Fibroblast of mammary gland (primary cell): ENCODE results near the gene RIPOR3.
"Not testable (repeated sequence)": the region's sequence is repeated elsewhere in the genome, so short reads cannot be mapped to it uniquely, and the experiment has no call there.

Source experiments
- DNase-seq: peaks from one replicate; pipeline ENCODE4 v3.0.0-alpha.2; 2010; ENCODE audit warnings: low read depth
- H3K4me3 ChIP-seq: 2 replicates; pipeline ENCODE4 v1.5.1; 2011; ENCODE audit warnings: low read depth, mild to moderate bottlenecking, low read length, moderate library complexity; ENCODE audit not compliant: control insufficient read depth
- TF ChIP-seq, protein P1 (sequence below): conservative IDR thresholded peaks from 2 replicates; pipeline ENCODE4 v1.5.1; 2011; ENCODE audit warnings: low read depth, low read length, inconsistent platforms; ENCODE audit not compliant: control insufficient read depth, insufficient read depth

RIPOR3 gene

DNA sequence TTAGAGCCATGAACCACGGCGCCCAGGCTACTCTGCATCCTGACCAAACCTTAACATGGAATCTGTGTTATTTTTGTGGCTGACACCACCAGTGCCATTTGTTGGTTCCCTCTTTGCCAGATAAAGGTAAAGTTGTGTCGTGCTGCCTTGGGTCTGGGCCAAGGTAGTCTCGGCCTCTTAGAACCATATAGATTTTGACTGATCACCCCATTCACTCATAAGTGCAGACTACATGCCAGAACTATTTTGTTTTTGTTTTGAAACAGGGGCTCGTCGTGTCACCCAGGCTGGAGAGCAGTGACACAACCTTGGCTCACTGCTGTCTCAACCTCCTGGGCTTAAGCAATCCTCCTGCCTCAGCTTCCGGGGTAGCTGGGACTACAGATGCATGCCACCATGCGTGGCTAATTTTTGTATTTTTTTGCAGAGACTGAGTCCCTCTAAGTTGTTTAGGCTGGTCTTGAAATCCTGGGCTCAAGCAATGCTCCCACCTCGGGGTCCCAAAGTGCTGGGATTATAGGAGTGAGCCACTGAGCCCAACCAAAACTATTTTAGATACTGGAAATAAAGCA is 19.2 kb upstream of the RIPOR3 start:
- TF ChIP-seq, protein P1, sequence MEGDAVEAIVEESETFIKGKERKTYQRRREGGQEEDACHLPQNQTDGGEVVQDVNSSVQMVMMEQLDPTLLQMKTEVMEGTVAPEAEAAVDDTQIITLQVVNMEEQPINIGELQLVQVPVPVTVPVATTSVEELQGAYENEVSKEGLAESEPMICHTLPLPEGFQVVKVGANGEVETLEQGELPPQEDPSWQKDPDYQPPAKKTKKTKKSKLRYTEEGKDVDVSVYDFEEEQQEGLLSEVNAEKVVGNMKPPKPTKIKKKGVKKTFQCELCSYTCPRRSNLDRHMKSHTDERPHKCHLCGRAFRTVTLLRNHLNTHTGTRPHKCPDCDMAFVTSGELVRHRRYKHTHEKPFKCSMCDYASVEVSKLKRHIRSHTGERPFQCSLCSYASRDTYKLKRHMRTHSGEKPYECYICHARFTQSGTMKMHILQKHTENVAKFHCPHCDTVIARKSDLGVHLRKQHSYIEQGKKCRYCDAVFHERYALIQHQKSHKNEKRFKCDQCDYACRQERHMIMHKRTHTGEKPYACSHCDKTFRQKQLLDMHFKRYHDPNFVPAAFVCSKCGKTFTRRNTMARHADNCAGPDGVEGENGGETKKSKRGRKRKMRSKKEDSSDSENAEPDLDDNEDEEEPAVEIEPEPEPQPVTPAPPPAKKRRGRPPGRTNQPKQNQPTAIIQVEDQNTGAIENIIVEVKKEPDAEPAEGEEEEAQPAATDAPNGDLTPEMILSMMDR = no peak
- peak; percentile 64 for DNase-seq

DNA sequence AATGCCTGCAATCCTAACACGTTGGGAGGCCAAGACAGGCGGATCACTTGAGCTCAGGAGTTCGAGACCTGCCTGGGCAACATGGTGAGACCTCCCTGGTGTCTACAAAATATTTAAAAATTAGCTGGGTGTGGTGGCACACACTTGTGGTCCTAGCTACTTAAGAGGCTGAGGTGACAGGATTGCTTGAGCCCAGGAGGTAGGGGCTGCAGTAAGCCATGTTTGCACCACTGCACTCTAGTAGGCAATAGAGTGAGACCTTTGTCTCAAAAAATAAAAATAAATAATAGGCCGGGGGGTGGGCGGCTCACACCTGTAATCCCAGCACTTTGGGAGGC is 18.3 kb upstream of the RIPOR3 start:
- TF ChIP-seq, protein P1 = no peak
- no peak for DNase-seq
- no peak overlapping the region for H3K4me3 ChIP-seq

More for the DNA sequence above, 19.2 kb upstream of the RIPOR3 start:
- H3K4me3 ChIP-seq = no peak overlapping the region

DNA sequence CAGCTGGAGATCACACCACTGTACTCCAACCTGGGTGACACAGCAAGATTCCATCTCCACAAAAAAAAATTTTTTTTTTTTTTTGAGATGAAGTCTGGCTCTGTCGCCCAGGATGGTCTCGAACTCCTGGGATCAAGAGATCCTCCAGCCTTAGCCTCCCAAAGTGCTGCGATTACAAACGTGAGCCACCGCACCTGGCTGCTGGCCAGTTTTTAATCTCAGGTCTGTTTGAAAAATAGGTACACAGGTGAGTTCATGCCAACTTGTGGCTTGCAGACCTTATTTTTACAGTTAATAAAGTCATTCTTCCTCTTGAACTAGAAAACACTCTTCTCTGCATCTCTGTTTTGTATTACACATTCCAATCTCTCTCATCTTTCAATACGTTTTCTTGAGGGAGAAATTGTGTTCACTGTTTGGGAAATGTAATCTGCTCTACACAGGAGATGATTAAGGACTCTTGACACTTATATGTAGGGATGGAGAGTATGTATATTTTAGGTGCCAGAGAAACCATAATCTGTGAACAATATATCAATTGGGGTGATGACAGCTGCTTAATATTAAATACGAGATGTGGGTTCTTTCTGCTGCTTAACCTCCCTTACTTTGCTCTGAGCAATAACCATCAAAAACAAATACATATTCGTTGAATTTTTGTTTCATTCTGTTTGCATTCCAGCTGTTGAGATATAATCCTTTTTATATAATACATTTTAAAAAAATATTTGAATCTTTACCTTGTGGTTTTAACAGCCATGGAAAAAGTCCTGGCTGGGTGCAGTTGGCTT is 17.7 kb upstream of the RIPOR3 start:
- TF ChIP-seq, protein P1 = no peak
- H3K4me3 ChIP-seq = no peak overlapping the region
- DNase-seq = no peak

DNA sequence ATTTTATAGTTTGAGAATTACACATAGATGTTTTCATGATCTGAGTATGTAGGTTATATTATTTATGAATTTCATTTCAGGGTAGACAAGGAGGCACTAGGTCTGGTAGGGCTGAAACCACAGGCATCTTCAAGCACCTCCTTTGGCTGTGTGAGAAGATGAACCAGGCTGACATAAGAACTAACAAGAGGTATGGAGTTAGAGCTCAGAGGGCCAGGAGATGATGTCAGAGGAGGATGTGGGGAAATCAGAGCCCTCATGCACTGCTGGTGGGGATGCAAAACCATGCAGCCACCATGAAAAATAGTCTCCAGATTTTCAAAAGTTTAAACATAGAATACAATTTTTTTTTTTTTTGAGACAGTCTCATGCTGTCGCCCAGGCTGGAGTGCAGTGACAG is 13.6 kb upstream of the RIPOR3 start:
- no peak overlapping the region for H3K4me3 ChIP-seq
- TF ChIP-seq, protein P1 = no peak
- DNase-seq = peak; percentile 63

DNA sequence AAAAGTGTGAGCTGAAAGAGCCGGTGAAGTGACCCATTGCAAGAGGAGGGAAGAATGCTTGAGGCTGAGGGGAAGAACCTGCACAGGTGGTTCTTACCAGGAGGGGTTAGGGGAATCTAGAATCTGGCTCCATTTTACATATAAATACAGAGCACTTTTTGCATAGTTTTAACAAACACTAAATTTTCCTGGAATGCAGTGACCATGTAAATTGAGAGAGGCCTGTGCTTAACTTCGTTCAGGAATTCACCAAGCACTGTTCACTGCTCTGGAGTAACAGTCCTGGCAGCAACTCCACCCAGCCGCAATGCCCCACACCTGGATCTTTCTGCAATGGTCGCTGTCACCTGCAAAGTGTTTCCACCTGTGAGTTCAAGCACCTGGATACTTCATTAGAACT is 13.2 kb upstream of the RIPOR3 start:
- no peak for DNase-seq
- H3K4me3 ChIP-seq = no peak overlapping the region
- TF ChIP-seq, protein P1 = no peak

DNA sequence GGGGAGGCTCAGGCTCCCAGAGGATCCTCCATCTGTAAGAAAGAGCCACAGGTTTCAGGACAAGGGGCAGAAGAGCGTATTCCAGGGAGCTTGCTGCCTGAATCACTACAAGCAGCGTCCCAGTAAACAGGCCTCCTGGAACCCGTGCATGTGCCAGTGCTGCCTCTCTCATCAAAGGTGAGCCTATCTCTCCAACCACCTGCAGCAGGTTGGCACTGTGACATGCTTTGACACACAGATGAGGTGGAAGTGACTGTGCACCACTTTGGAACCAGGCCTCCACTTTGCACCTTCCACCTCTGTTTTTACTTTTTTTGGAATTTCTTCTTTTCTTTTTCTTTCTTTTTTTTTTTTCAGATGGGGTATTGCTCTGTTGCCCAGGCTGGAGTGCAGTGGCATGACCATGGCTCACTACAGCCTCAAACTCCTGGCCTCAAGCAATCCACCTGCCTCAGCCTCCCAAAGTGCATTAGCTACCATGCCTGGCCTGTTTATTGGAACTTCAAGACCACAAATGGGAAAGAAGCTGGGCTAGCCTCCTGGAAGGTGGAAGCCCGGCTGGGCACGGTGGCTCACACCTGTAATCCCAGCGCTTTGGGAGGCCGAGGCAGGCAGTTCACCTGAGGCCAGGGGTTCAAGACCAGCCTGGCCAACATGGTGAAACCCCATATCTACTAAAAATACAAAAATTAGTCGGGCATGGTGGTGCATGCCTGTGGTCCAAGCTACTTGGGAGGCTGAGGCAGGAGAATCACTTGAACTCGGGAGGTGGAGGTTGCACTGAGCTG is 12.5 kb upstream of the RIPOR3 start:
- not testable (repeated sequence) for DNase-seq, H3K4me3 ChIP-seq
